Measurements from ENCODE around the gene CSRNP2.

Gene CSRNP2

GRCh38 chr12:51011955-51012354 lies 71.4 kb downstream of the CSRNP2 start:
- TF ChIP-seq ZFX (IDR thresholded peaks at IDR 0.05) (no peak), CTCF (conservative IDR thresholded peaks at IDR 0.05) (no peak)
- no peak overlapping the region for H3K27ac ChIP-seq
